ENCODE data around the gene PPP1R17. TPM values are rescaled to one million over a fixed set of nuclear protein-coding genes. Genes with fewer than 3 reads are reported as not detected.

Gene PPP1R17
- total and polyA plus RNA-seq, 4 donors, result 0.63 TPM; not detected in 3

GRCh38 chr7:31690935-31691334 lies 3.9 kb downstream of the PPP1R17 start:
- TF ChIP-seq, protein P1, sequence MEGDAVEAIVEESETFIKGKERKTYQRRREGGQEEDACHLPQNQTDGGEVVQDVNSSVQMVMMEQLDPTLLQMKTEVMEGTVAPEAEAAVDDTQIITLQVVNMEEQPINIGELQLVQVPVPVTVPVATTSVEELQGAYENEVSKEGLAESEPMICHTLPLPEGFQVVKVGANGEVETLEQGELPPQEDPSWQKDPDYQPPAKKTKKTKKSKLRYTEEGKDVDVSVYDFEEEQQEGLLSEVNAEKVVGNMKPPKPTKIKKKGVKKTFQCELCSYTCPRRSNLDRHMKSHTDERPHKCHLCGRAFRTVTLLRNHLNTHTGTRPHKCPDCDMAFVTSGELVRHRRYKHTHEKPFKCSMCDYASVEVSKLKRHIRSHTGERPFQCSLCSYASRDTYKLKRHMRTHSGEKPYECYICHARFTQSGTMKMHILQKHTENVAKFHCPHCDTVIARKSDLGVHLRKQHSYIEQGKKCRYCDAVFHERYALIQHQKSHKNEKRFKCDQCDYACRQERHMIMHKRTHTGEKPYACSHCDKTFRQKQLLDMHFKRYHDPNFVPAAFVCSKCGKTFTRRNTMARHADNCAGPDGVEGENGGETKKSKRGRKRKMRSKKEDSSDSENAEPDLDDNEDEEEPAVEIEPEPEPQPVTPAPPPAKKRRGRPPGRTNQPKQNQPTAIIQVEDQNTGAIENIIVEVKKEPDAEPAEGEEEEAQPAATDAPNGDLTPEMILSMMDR (IDR thresholded peaks at IDR 0.05; ENCODE audit: control extremely low read depth, extremely low read depth), result no peak
- H3K4me3 ChIP-seq, result no peak overlapping the region
- no peaks in the 10 kb centered on the region for H3K9me3 ChIP-seq (ENCODE audit: control insufficient read depth in 4 of 4, insufficient read depth in 3 of 4, low read length in 3 of 4)
- DNase-seq, result no peak
- H3K4me1 ChIP-seq (ENCODE audit: control insufficient read depth in 5 of 5, insufficient read depth in 5 of 5, low read length in 5 of 5), result no peaks in the 10 kb centered on the region
- no peak overlapping the region for H3K9ac ChIP-seq (ENCODE audit: insufficient read depth in 1 of 2, low read length in 2 of 2)
- no peak for ATAC-seq (ENCODE audit: insufficient read depth, low FRiP score)
- H3K27ac ChIP-seq (ENCODE audit: low read depth in 1 of 2, low read length in 1 of 2), result no peak overlapping the region
- peaks cover 0 to 2% (median 0%) of the 10 kb centered on the region in 3 donors for H3K27me3 ChIP-seq (ENCODE audit: control insufficient read depth in 3 of 3, insufficient read depth in 3 of 3, low read length in 2 of 3)
- WGBS, 2 donors, result 55 to 58% methylated on average over 2 of the region's 2 CpGs
- H3K36me3 ChIP-seq (ENCODE audit: control insufficient read depth in 4 of 4, insufficient read depth in 4 of 4, low read length in 4 of 4), result no peaks in the 10 kb centered on the region

GRCh38 chr7:31692451-31692850 lies 5.4 kb downstream of the PPP1R17 start:
- H3K9me3 ChIP-seq (ENCODE audit: control insufficient read depth in 4 of 4, insufficient read depth in 3 of 4, low read length in 3 of 4), result no peaks in the 10 kb centered on the region
- TF ChIP-seq, protein P1 (IDR thresholded peaks at IDR 0.05; ENCODE audit: control extremely low read depth, extremely low read depth), result no peak
- 40 to 52% methylated on average over 5 of the region's 5 CpGs for WGBS, 2 donors
- H3K9ac ChIP-seq (ENCODE audit: insufficient read depth in 1 of 2, low read length in 2 of 2), result no peak overlapping the region
- H3K27ac ChIP-seq (ENCODE audit: low read depth in 1 of 2, low read length in 1 of 2), result no peak overlapping the region
- H3K4me1 ChIP-seq (ENCODE audit: control insufficient read depth in 5 of 5, insufficient read depth in 5 of 5, low read length in 5 of 5), result no peaks in the 10 kb centered on the region
- ATAC-seq (ENCODE audit: insufficient read depth, low FRiP score), result no peak
- H3K36me3 ChIP-seq (ENCODE audit: control insufficient read depth in 4 of 4, insufficient read depth in 4 of 4, low read length in 4 of 4), result no peaks in the 10 kb centered on the region
- H3K27me3 ChIP-seq (ENCODE audit: control insufficient read depth in 3 of 3, insufficient read depth in 3 of 3, low read length in 2 of 3), result peaks cover 0 to 2% (median 0%) of the 10 kb centered on the region in 3 donors
- no peak for DNase-seq
- no peak overlapping the region for H3K4me3 ChIP-seq

DNA sequence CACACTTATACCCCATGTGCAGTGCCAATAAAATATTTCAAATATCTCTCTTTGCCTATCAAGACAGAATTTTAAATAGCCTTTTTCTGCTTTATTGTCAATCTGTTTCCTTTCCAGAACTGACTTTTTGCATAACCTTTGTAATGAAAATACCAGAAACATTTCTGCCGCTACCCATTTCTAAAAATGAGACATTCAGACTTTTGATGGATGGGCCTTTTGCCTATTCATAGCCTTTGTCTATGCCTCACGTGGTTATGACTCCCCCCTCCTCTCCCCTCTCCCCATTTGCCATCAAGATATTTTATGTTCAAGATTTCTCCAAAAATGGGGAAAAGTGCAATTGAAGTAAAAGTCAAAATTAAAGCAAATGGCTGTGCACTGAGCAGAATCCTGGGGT lies 5.9 kb downstream of the PPP1R17 start:
- Histone ChIP-seq H3K27ac (ENCODE audit: low read depth in 1 of 2, low read length in 1 of 2) (no peak overlapping the region), H3K4me3 (no peak overlapping the region), H3K36me3 (ENCODE audit: control insufficient read depth in 4 of 4, insufficient read depth in 4 of 4, low read length in 4 of 4) (no peaks in the 10 kb centered on the region), H3K9ac (ENCODE audit: insufficient read depth in 1 of 2, low read length in 2 of 2) (no peak overlapping the region), H3K27me3 (ENCODE audit: control insufficient read depth in 3 of 3, insufficient read depth in 3 of 3, low read length in 2 of 3) (peaks cover 0 to 2% (median 0%) of the 10 kb centered on the region in 3 donors), H3K9me3 (ENCODE audit: control insufficient read depth in 4 of 4, insufficient read depth in 3 of 4, low read length in 3 of 4) (no peaks in the 10 kb centered on the region), H3K4me1 (ENCODE audit: control insufficient read depth in 5 of 5, insufficient read depth in 5 of 5, low read length in 5 of 5) (no peaks in the 10 kb centered on the region)
- DNase-seq (no peak), ATAC-seq (ENCODE audit: insufficient read depth, low FRiP score) (no peak)
- TF ChIP-seq, protein P1 (IDR thresholded peaks at IDR 0.05; ENCODE audit: control extremely low read depth, extremely low read depth), result no peak
- 56 to 65% methylated on average over 2 of the region's 2 CpGs for WGBS, 2 donors
